CD4-positive, alpha-beta memory T cell (primary cell): Measurements from ENCODE around the gene HMG20B. TPM values are rescaled to one million over a fixed set of nuclear protein-coding genes. Genes with fewer than 3 reads are reported as not detected.
"Not testable (repeated sequence)": the region's sequence is repeated elsewhere in the genome, so short reads cannot be mapped to it uniquely, and the experiment has no call there.

Source experiments
- CTCF ChIA-PET: fragments of 350-600 bp; sonication (Branson Sonifier 250); formaldehyde crosslinking; loops from one replicate; lab custom pipeline; 2021; ENCODE audit warnings: inconsistent platforms; ENCODE audit not compliant: partially characterized antibody; lab: Charles Lee
- POLR2A ChIA-PET: fragments of 350-600 bp; sonication (Branson Sonifier 250); formaldehyde crosslinking; loops from one replicate; lab custom pipeline; 2021; ENCODE audit not compliant: partially characterized antibody; lab: Charles Lee
- DNase-seq, 5 donors: peaks; one replicate each; pipeline versions ENCODE4 v3.0.0 to v3.0.0-alpha.2; 2020 to 2022; ENCODE audit warnings: mixed read lengths in 1 of 5
- H3K27ac ChIP-seq: one replicate; pipeline ENCODE4 v1.7.0; 2013; ENCODE audit warnings: low read depth, low read length
- H3K27me3 ChIP-seq: 2 replicates; pipeline ENCODE4 v1.7.0; 2013; ENCODE audit warnings: mild to moderate bottlenecking, low read length, moderate library complexity; ENCODE audit not compliant: insufficient read depth
- H3K36me3 ChIP-seq: 2 replicates; pipeline ENCODE4 v1.7.0; 2013; ENCODE audit warnings: mild to moderate bottlenecking, low read length, moderate library complexity; ENCODE audit not compliant: insufficient read depth
- H3K4me1 ChIP-seq: 2 replicates; pipeline ENCODE4 v1.7.0; 2013; ENCODE audit warnings: mild to moderate bottlenecking, low read length, moderate library complexity; ENCODE audit not compliant: insufficient read depth
- H3K4me3 ChIP-seq, 2 donors: one replicate each; pipeline ENCODE4 v1.7.0; 2013; ENCODE audit warnings: low read length in 2 of 2, mild to moderate bottlenecking in 1 of 2
- H3K9me3 ChIP-seq, 2 donors: one replicate each; pipeline ENCODE4 v1.7.0; 2013; ENCODE audit warnings: low read length in 2 of 2, control low read depth in 1 of 2; ENCODE audit not compliant: control insufficient read depth in 1 of 2
- H3K27ac Mint-ChIP-seq, 7 donors: one replicate each; pipeline ENCODE4 v1.8.0; 2020 to 2021; ENCODE audit warnings: mixed read lengths in 7 of 7, mild to moderate bottlenecking in 6 of 7, inconsistent platforms in 3 of 7, moderate library complexity in 3 of 7
- H3K27me3 Mint-ChIP-seq, 2 donors: one replicate each; pipeline ENCODE4 v1.8.0; 2020 to 2021; ENCODE audit warnings: mixed read lengths in 2 of 2
- H3K36me3 Mint-ChIP-seq, 2 donors: one replicate each; pipeline ENCODE4 v1.8.0; 2020 to 2021; ENCODE audit warnings: mixed read lengths in 2 of 2, inconsistent platforms in 1 of 2, mild to moderate bottlenecking in 1 of 2
- H3K4me1 Mint-ChIP-seq, 4 donors: one replicate each; pipeline ENCODE4 v1.8.0; 2020 to 2021; ENCODE audit warnings: mixed read lengths in 4 of 4, mild to moderate bottlenecking in 1 of 4
- H3K4me3 Mint-ChIP-seq, 8 donors: one replicate each; pipeline ENCODE4 v1.8.0; 2020 to 2021; ENCODE audit warnings: mixed read lengths in 8 of 8, mild to moderate bottlenecking in 7 of 8, moderate library complexity in 6 of 8, inconsistent platforms in 3 of 8
- H3K9me3 Mint-ChIP-seq, 8 donors: one replicate each; pipeline ENCODE4 v1.8.0; 2020 to 2021; ENCODE audit warnings: mixed read lengths in 8 of 8, mild to moderate bottlenecking in 5 of 8, inconsistent platforms in 3 of 8, moderate library complexity in 1 of 8
- intact Hi-C: fragments of 100-400 bp; cut with micrococcal nuclease; formaldehyde crosslinking; loops from one replicate; pipeline ENCODE4 v1.15.1; 2023
- polyA plus RNA-seq, 2 donors: library from polyadenylated mRNA; unstranded; fragments of 300-500 nt; fragmentation: Illumina TruSeq; gene quantifications; one replicate each; pipeline ENCODE4 v1.2.3, GENCODE V29; 2021
- total RNA-seq, 2 experiments: library from RNA; stranded (reverse); gene quantifications; one replicate each; pipeline ENCODE4 v1.2.3, GENCODE V29; 2021

Gene HMG20B
- total and polyA plus RNA-seq, 4 experiments from 2014 or later, result 42.4 to 51.6 (median 45.6) TPM

GRCh38 chr19:3528080-3528479, 44.7 kb upstream of the HMG20B start:
- Mint-ChIP-seq H3K4me3 (no peak overlapping the region), H3K27me3 (no peaks in the 10 kb centered on the region), H3K4me1 (peaks cover 0 to 1% (median 0%) of the 10 kb centered on the region in 4 donors), H3K36me3 (peaks cover 8 to 20% of the 10 kb centered on the region in 2 donors), H3K27ac (no peak overlapping the region), H3K9me3 (no peaks in the 10 kb centered on the region)
- Histone ChIP-seq H3K27me3 (no peaks in the 10 kb centered on the region), H3K9me3 (no peaks in the 10 kb centered on the region), H3K4me1 (no peaks in the 10 kb centered on the region), H3K36me3 (peaks cover 54% of the 10 kb centered on the region), H3K27ac (no peak overlapping the region), H3K4me3 (no peak overlapping the region)
- POLR2A ChIA-PET, result interaction anchor here (2.1 kb wide), 1 partner anchor 29 kb away, joined by 8 read pairs; the partner anchor contains the start of gene MFSD12
- CTCF ChIA-PET, result no interaction called here
- intact Hi-C loops, result no loop called here
- no peak for DNase-seq

- no peak for DNase-seq
- intact Hi-C loops, result no loop called here
- H3K27ac ChIP-seq, result no peak overlapping the region
- H3K27ac Mint-ChIP-seq, result no peak overlapping the region
- H3K27me3 Mint-ChIP-seq, result no peaks in the 10 kb centered on the region
- no peaks in the 10 kb centered on the region for H3K4me1 ChIP-seq
- no peak overlapping the region for H3K4me3 ChIP-seq
- ChIA-PET CTCF (no interaction called here), POLR2A (no interaction called here)
- H3K4me1 Mint-ChIP-seq, result peaks cover 0 to 1% (median 0%) of the 10 kb centered on the region in 4 donors
- no peaks in the 10 kb centered on the region for H3K9me3 Mint-ChIP-seq
- no peaks in the 10 kb centered on the region for H3K9me3 ChIP-seq
- H3K36me3 ChIP-seq, result peaks cover 54% of the 10 kb centered on the region
- H3K4me3 Mint-ChIP-seq, result no peak overlapping the region
- no peaks in the 10 kb centered on the region for H3K27me3 ChIP-seq
- H3K36me3 Mint-ChIP-seq, result peaks cover 10 to 25% of the 10 kb centered on the region in 2 donors
These were observed 44.1 kb upstream of the HMG20B start for GRCh38 chr19:3528539-3529211.

GRCh38 chr19:3529299-3529698, 43.4 kb upstream of the HMG20B start:
- DNase-seq, CTCF ChIA-PET, H3K27ac Mint-ChIP-seq, H3K4me3 Mint-ChIP-seq, H3K27me3 Mint-ChIP-seq, H3K9me3 Mint-ChIP-seq, H3K27ac ChIP-seq, H3K4me1 Mint-ChIP-seq, H3K27me3 ChIP-seq, H3K9me3 ChIP-seq, intact Hi-C loops, H3K4me3 ChIP-seq, H3K4me1 ChIP-seq, POLR2A ChIA-PET: not testable (repeated sequence)
- H3K36me3 ChIP-seq, result peaks cover 51% of the 10 kb centered on the region
- H3K36me3 Mint-ChIP-seq, result peaks cover 7 to 22% of the 10 kb centered on the region in 2 donors

GRCh38 chr19:3530389-3530788, 42.4 kb upstream of the HMG20B start:
- H3K27me3 Mint-ChIP-seq, result no peaks in the 10 kb centered on the region
- DNase-seq, result no peak
- intact Hi-C loops, result no loop called here
- no peak overlapping the region for H3K27ac Mint-ChIP-seq
- ChIA-PET CTCF (no interaction called here), POLR2A (no interaction called here)
- no peak overlapping the region for H3K27ac ChIP-seq
- peaks cover 0 to 1% (median 0%) of the 10 kb centered on the region in 4 donors for H3K4me1 Mint-ChIP-seq
- no peaks in the 10 kb centered on the region for H3K9me3 ChIP-seq
- peaks cover 56% of the 10 kb centered on the region for H3K36me3 ChIP-seq
- no peaks in the 10 kb centered on the region for H3K4me1 ChIP-seq
- H3K4me3 Mint-ChIP-seq, result no peak overlapping the region
- no peak overlapping the region for H3K4me3 ChIP-seq
- peaks cover 7 to 27% of the 10 kb centered on the region in 2 donors for H3K36me3 Mint-ChIP-seq
- H3K27me3 ChIP-seq, result no peaks in the 10 kb centered on the region
- no peaks in the 10 kb centered on the region for H3K9me3 Mint-ChIP-seq

GRCh38 chr19:3531716-3532115, 41.0 kb upstream of the HMG20B start:
- DNase-seq, result no peak
- H3K4me1 Mint-ChIP-seq, result peaks cover 0 to 1% (median 0%) of the 10 kb centered on the region in 4 donors
- no peak overlapping the region for H3K4me3 Mint-ChIP-seq
- H3K9me3 Mint-ChIP-seq, result no peaks in the 10 kb centered on the region
- peaks cover 10 to 29% of the 10 kb centered on the region in 2 donors for H3K36me3 Mint-ChIP-seq
- Histone ChIP-seq H3K4me3 (no peak overlapping the region), H3K36me3 (peaks cover 51% of the 10 kb centered on the region), H3K9me3 (no peaks in the 10 kb centered on the region), H3K4me1 (no peaks in the 10 kb centered on the region), H3K27ac (no peak overlapping the region), H3K27me3 (no peaks in the 10 kb centered on the region)
- CTCF ChIA-PET, result no interaction called here
- POLR2A ChIA-PET, result no interaction called here
- H3K27ac Mint-ChIP-seq, result no peak overlapping the region
- no peaks in the 10 kb centered on the region for H3K27me3 Mint-ChIP-seq
- intact Hi-C loops, result no loop called here

GRCh38 chr19:3532154-3532786, 40.5 kb upstream of the HMG20B start:
- CTCF ChIA-PET, result no interaction called here
- POLR2A ChIA-PET, result no interaction called here
- no peak for DNase-seq
- H3K27ac ChIP-seq, result no peak overlapping the region
- Mint-ChIP-seq H3K27me3 (no peaks in the 10 kb centered on the region), H3K4me3 (no peak overlapping the region), H3K27ac (no peak overlapping the region), H3K9me3 (no peaks in the 10 kb centered on the region), H3K4me1 (peaks cover 0 to 1% (median 0%) of the 10 kb centered on the region in 4 donors), H3K36me3 (peaks cover 10 to 25% of the 10 kb centered on the region in 2 donors)
- H3K36me3 ChIP-seq, result peaks cover 48% of the 10 kb centered on the region
- intact Hi-C loops, result no loop called here
- no peak overlapping the region for H3K4me3 ChIP-seq
- no peaks in the 10 kb centered on the region for H3K9me3 ChIP-seq
- H3K4me1 ChIP-seq, result no peaks in the 10 kb centered on the region
- no peaks in the 10 kb centered on the region for H3K27me3 ChIP-seq

- no peak overlapping the region for H3K4me3 ChIP-seq
- intact Hi-C loops, result no loop called here
- no peak overlapping the region for H3K4me3 Mint-ChIP-seq
- H3K9me3 ChIP-seq, result no peaks in the 10 kb centered on the region
- CTCF ChIA-PET, result no interaction called here
- no peaks in the 10 kb centered on the region for H3K9me3 Mint-ChIP-seq
- no peaks in the 10 kb centered on the region for H3K27me3 Mint-ChIP-seq
- no peak for DNase-seq
- peak overlapping the region in 1 of 7 donors; percentile 22 for H3K27ac Mint-ChIP-seq
- POLR2A ChIA-PET, result no interaction called here
- H3K36me3 ChIP-seq, result peaks cover 44% of the 10 kb centered on the region
- no peaks in the 10 kb centered on the region for H3K4me1 ChIP-seq
- H3K27me3 ChIP-seq, result no peaks in the 10 kb centered on the region
- H3K4me1 Mint-ChIP-seq, result peaks cover 0 to 1% (median 0%) of the 10 kb centered on the region in 4 donors
- peaks cover 10 to 26% of the 10 kb centered on the region in 2 donors for H3K36me3 Mint-ChIP-seq
- no peak overlapping the region for H3K27ac ChIP-seq
These were observed 39.7 kb upstream of the HMG20B start for GRCh38 chr19:3533033-3533432.
